Glomerular endothelial cell (primary cell): ENCODE measurements around the gene NEMP1. TPM values are rescaled to one million over a fixed set of nuclear protein-coding genes. Genes with fewer than 3 reads are reported as not detected.
"Not testable (repeated sequence)": the region's sequence is repeated elsewhere in the genome, so short reads cannot be mapped to it uniquely, and the experiment has no call there.

Experiments used
- DNase-seq: peaks from one replicate; pipeline ENCODE4 v3.0.0-alpha.2; 2011; ENCODE audit warnings: low read depth, low spot score; ENCODE audit errors: extremely low read depth
- total RNA-seq: library from RNA; depleted of rRNA; stranded (reverse); fragments of >200 nt; gene quantifications from 2 replicates; pipeline ENCODE4 v1.2.3, GENCODE V29; 2015

The NEMP1 gene
- total RNA-seq, 1 donor from 2014 or later = 7.9 TPM

DNA sequence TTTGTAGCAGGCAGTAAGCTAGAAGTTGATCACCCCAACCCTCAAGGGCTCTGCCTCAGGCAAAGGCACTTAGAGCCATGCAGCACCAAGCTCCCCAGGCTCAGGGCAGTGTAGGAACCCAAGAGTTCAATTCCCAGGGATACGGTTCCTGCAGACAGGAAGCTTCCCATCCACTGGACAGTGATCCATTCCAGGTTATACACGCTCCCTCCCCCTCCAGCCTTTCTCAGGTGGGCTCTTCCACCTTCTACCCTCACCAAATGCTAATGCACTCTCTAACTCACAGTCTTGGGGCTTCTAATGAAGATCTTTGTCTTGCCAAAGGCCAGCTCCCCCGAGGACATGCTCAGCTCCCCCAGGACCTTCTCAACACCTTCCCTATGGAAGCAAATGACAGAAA, 41.3 kb downstream of the NEMP1 start:
- DNase-seq = no peak

GRCh38 chr12:57033431-57033830, 45.2 kb downstream of the NEMP1 start:
- DNase-seq = no peak

GRCh38 chr12:57031789-57032188, 46.8 kb downstream of the NEMP1 start:
- no peak for DNase-seq

DNA sequence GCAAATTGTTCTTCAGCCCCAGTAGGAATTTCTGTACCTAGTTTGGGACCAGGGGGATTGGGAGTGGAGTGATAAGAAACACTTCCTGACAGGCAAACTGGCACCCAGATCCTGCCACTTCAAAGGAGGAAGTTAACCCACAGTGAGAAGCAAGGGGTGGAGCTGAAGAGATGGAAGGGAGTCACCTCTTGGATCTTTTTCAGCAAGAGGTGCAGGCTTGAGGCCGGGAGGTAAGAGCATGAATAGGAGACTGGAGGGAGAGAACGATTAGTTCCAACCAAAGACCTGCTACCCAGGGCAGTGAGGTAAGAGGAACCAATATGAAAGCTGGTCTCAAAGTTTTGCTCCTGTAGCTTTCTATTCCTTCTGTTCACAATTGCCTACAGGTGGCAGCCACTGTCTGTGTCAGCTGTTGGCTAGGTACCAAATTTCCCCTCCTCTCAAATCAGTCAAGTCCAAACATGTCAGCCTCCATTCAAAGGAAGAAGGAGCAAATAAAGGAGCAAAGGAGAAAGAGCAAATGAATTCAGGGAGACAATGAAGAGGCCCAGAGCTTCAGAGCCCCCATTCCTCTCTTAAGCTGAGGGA, 47.4 kb downstream of the NEMP1 start:
- DNase-seq = no peak

GRCh38 chr12:57029457-57029856, 49.1 kb downstream of the NEMP1 start:
- DNase-seq = no peak

GRCh38 chr12:57027805-57028153, 50.8 kb downstream of the NEMP1 start:
- DNase-seq = no peak

GRCh38 chr12:57027011-57027804, 51.4 kb downstream of the NEMP1 start:
- DNase-seq = no peak

- DNase-seq = no peak
Measured at GRCh38 chr12:57025196-57025595, 53.4 kb downstream of the NEMP1 start.

- not testable (repeated sequence) for DNase-seq
Measured at GRCh38 chr12:57022324-57022723, 56.3 kb downstream of the NEMP1 start.

GRCh38 chr12:57019983-57020719, 58.4 kb downstream of the NEMP1 start:
- no peak for DNase-seq

DNA sequence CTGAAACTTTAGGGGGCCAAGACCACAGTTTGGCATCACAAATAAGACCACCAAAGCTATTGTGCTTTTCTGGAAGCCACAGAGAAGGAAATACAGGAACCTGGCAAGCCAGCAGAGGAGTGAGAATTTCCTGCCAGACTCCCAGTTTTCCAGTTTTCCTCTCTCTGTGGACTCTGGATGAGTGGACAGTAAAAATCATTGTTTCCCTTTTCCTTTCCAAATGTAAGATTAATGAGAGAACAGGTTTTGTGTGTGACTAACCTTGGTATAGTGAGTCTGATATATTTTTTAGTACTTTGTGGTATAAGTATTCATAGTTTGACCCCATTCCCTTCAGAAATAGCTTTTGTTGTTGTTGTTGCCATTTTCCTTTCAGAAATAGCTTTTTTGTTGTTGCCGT, 59.7 kb downstream of the NEMP1 start:
- no peak for DNase-seq

DNA sequence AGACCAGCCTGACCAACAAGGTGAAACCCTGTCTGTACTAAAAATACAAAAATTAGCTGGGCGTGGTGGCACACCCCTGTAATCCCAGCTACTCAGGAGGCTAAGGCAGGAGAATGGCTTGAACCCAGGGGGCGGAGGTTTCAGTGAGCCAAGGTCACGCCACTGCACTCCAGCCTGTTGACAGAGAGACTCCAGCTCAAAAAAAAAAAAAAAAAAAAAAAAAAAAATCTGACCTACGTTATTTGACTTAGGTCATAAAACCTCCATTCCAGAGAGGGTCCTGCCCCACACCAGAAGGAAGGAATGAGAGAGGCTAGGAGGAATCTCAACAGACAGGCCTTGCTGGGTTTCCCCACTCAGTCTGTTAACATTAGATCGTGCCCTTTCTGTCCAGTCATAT, 60.2 kb downstream of the NEMP1 start:
- not testable (repeated sequence) for DNase-seq

GRCh38 chr12:57016348-57016747, 62.2 kb downstream of the NEMP1 start, which contains the start of gene TAC3:
TSS of gene TAC3 (minus strand) at chr12:57016529. CDS start at chr12:57015797, 732 bp downstream.
- no peak for DNase-seq

DNA sequence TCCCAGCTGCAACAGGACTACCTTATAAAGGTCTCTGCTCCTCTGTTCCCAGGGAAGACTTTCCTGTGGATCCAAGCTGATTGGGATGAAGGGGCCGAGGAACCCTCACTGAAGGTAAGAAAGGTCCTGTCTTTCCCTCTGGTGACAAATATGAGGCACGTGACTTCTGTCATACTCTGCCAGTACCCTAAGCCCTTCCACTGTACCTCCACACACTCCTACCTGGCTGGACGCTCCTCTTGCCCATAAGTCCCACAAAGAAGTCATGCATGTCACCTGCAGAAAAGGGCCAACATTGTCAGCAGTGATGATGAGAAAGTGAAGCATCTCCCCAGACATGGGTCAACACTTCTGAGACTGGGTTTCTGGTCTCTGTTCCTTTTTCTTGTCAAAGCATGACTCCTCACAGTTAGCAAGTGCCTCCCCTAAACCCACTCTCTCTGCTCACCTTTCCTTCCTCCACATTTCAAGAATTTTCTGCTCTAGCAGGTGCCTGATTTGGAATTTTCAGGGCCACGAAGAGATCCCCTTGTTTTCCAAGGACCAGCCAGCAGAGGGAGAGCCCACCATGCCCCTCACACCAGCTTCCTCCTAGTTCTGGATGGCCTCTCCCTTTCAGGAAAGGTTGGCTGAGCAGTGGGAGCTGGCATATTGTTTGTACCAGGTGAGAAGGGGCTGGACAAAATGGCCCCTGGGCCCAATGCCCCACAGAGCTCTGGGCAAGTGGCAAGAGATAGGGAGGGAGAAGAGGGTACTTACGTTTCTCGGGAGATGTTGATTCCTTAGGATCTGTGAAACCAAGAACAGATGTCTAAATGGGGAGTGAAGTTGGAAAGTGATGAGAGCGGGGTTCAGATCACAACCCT, 65.8 kb downstream of the NEMP1 start:
- no peak for DNase-seq

GRCh38 chr12:57011438-57012424, 66.9 kb downstream of the NEMP1 start:
- no peak for DNase-seq

GRCh38 chr12:57010627-57011247, 67.9 kb downstream of the NEMP1 start:
- DNase-seq = no peak

GRCh38 chr12:57009949-57010626, 68.5 kb downstream of the NEMP1 start:
- DNase-seq = no peak

DNA sequence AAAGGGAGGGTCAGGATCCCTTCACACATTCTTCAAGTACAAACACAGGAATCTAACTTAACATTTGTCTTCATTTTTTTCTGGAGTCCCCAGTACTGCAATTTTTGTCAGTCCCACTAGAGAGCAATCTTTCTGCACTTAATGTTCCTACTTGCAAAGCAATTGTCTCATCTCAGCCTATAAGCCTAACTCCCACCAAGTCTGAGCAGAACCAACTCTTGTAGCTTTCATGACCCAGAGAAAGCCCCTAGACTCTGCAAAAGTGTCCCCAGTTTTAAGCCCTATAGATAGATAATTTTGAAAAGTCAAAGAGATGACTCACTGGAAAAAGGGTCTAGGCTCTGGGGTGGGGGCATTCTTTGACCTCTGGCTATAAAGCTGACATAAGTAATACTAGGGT, 70.4 kb downstream of the NEMP1 start:
- peak; percentile 33 for DNase-seq
